LNCaP clone FGC (cell line): ENCODE measurements around the gene DOK7.

ENCODE experiments used
- DNase-seq: peaks from one replicate; pipeline ENCODE4 v3.0.0-alpha.2; 2011; ENCODE audit warnings: low read depth
- H3K4me3 ChIP-seq: 2 replicates; pipeline ENCODE4 v1.5.1; 2011; ENCODE audit warnings: mild to moderate bottlenecking, low read depth, low read length, control low read depth
- TF ChIP-seq, protein P1 (sequence below): IDR thresholded peaks from 2 replicates; pipeline ENCODE4 v1.5.1; 2012; ENCODE audit warnings: mild to moderate bottlenecking; ENCODE audit not compliant: control insufficient read depth, insufficient read depth; ENCODE audit errors: extremely low read depth

DOK7 gene

DNA sequence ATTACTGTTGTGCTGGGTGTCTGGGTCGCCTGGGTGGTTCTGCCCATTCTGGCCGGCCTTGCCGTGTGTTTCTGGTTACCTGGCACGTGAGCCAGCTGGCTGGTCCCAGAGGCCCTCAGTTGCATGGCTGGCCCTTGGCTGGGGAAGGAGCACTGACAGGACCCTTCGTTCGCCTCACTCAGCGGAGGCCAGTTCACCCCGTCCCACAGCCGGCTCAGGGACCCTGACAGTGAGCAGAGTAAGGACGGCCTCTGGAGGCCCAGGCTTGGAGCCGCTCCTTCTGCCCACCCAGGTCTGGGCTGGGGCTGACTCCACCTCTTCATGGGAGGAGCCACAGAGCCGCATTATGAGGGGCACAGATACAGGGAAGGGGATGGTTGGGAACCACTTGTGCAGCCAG lies 41.6 kb upstream of the DOK7 start:
- TF ChIP-seq, protein P1, sequence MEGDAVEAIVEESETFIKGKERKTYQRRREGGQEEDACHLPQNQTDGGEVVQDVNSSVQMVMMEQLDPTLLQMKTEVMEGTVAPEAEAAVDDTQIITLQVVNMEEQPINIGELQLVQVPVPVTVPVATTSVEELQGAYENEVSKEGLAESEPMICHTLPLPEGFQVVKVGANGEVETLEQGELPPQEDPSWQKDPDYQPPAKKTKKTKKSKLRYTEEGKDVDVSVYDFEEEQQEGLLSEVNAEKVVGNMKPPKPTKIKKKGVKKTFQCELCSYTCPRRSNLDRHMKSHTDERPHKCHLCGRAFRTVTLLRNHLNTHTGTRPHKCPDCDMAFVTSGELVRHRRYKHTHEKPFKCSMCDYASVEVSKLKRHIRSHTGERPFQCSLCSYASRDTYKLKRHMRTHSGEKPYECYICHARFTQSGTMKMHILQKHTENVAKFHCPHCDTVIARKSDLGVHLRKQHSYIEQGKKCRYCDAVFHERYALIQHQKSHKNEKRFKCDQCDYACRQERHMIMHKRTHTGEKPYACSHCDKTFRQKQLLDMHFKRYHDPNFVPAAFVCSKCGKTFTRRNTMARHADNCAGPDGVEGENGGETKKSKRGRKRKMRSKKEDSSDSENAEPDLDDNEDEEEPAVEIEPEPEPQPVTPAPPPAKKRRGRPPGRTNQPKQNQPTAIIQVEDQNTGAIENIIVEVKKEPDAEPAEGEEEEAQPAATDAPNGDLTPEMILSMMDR: no peak
- no peak overlapping the region for H3K4me3 ChIP-seq
- DNase-seq: no peak

DNA sequence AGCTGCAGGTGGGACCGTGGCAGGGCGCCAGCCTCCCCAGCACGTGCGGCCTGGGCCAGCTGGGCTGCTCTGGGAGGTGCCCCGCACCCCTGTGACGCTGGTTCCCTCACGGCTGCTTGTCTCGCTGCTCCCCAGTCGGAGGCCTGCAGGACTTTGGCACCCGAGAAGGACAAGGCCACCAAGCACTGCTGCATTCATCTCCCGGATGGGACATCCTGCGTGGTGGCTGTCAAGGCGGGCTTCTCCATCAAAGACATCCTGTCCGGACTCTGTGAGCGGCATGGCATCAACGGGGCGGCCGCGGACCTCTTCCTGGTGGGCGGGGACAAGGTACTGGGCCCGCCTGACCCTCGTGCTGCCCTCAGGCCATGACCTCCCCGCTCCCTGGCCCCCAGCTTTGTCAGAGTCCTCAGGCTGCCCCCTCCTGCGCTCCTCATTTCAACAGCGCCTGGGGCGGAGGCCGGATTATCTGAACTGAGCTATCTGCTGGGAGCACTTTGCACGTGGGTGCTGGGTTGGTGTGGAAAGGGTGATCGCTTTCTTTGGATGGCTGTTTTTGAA lies 40.8 kb upstream of the DOK7 start:
- no peak overlapping the region for H3K4me3 ChIP-seq
- DNase-seq: no peak
- TF ChIP-seq, protein P1: no peak

DNA sequence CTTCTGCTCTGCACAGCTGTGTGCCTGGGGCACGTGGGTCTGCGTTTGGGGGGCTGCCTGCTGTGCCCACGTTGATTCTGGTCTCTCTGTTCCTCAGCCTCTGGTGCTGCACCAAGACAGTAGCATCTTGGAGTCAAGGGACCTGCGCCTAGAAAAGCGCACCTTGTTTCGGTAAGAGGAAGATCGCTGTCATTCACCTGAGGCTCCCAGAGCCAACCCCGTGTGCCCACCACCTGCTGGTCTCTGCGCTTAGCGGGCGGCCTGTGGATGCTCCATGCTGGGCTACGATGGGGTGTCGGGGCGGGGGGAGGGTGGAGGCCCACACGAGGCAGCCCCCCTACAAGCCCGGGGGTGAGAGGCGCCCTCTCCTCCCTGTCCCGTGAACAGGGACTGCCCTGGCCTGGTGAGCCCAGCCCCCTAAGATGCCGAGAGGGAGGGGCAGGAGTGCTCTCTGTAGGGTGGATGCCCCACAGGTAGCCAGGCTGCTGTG lies 40.3 kb upstream of the DOK7 start:
- TF ChIP-seq, protein P1: no peak
- no peak for DNase-seq
- H3K4me3 ChIP-seq: no peak overlapping the region

DNA sequence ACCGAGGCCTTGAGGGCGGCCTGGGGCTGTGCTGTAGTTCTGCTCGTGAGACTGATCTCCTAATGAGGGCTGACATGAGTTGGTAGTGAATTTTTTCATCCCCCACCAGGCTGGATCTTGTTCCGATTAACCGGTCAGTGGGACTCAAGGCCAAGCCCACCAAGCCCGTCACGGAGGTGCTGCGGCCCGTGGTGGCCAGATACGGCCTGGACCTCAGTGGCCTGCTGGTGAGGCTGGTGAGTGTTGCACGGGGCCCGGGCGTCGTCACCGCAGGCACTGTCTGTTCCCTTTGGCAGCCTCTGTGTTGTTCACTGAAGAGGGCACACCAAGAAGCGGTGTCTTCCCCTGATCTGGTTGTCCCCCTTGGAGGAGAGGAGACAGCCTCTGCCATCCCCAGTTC lies 39.7 kb upstream of the DOK7 start:
- TF ChIP-seq, protein P1: no peak
- no peak for DNase-seq
- H3K4me3 ChIP-seq: no peak overlapping the region

DNA sequence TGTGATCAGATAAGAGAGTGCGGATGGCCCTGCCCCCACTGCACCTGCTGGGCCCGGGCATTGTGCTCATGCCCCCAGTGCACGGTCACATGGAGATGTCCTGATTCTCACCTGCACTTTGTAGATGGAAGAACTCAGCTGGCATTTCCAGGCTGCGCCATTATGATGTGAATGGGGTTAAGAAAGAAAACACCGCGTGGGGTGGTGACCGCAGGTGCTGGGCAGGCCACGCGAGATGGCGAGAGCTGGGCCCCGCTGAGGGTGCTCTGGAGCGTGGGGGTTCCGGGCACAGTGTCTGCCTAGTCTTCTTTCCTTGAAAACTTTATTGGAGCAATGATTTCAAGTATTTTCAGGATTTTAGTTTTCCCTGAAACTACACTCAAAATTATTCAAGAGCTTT lies 39.2 kb upstream of the DOK7 start:
- no peak overlapping the region for H3K4me3 ChIP-seq
- no peak for DNase-seq
- TF ChIP-seq, protein P1: no peak

DNA sequence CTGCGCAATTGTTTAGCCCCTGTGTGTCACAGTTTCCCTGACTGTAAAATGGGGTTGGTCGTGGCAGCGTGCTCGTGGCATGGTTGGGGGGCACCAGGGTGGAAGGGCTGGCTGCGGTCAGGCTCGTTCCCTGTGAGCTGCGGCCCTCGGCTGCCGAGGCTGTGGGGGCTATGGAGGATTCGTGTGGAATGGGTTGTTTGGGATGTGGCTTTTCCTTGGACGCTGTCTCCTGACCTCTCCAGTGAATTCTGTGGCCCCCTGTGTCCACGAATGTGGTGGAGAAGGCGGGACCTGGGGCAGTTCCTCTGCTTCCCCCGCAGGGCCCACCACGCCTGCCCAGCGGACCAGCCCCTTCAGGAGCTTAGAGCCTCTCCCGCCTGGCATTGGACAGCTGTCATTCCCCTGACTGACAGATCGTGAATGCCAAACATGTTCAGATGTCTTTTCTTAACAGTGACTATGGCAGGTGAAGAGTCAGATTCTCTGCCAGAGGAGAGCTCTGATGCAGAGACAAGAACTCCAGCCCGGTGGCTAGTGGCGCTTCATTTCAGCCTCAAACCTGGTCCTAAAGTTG lies 38.5 kb upstream of the DOK7 start:
- no peak for DNase-seq
- TF ChIP-seq, protein P1: no peak
- no peak overlapping the region for H3K4me3 ChIP-seq
